Astrocyte of the cerebellum (primary cell): Measurements from ENCODE around the gene WIPF1.

Source experiments
- DNase-seq: peaks from one replicate; pipeline ENCODE4 v3.0.0-alpha.2; 2011; ENCODE audit warnings: low read depth
- H3K4me3 ChIP-seq: 2 replicates; pipeline ENCODE4 v1.5.1; 2011; ENCODE audit warnings: mild to moderate bottlenecking, low read depth, low read length, moderate library complexity
- in situ Hi-C: cut with HindIII; loops from 2 replicates; pipeline ENCODE4 v1.10.0; 2017; ENCODE audit warnings: low sequenced_read_pairs
- TF ChIP-seq, protein P1 (sequence below): IDR thresholded peaks from 2 replicates; pipeline ENCODE4 v1.5.1; 2012; ENCODE audit warnings: low read length, low read depth, moderate library complexity, mild to moderate bottlenecking; ENCODE audit errors: missing control alignments

Gene WIPF1

DNA sequence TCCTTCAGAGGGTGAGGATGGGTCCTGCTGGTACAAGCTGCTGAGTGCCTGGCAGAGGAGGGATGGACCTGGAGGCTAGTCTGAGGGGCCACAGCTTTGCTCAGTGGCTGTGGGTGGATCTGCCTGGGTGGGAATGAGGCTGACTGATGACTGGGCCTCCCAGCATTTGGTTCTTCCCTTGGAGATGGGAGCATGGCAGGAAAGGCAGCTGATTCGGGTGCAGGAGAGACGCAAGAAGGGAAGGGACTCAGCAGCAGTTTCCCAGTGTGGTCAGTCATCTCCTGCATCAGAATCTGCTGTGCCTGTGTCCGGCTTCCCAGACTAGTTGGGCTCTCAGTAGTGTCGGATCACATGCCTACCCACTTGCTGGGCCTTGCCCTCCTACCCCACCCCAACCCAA is 7.3 kb downstream of the WIPF1 start:
- no peak for DNase-seq
- in situ Hi-C loops, result no loop called here
- H3K4me3 ChIP-seq, result no peak overlapping the region
- TF ChIP-seq, protein P1, sequence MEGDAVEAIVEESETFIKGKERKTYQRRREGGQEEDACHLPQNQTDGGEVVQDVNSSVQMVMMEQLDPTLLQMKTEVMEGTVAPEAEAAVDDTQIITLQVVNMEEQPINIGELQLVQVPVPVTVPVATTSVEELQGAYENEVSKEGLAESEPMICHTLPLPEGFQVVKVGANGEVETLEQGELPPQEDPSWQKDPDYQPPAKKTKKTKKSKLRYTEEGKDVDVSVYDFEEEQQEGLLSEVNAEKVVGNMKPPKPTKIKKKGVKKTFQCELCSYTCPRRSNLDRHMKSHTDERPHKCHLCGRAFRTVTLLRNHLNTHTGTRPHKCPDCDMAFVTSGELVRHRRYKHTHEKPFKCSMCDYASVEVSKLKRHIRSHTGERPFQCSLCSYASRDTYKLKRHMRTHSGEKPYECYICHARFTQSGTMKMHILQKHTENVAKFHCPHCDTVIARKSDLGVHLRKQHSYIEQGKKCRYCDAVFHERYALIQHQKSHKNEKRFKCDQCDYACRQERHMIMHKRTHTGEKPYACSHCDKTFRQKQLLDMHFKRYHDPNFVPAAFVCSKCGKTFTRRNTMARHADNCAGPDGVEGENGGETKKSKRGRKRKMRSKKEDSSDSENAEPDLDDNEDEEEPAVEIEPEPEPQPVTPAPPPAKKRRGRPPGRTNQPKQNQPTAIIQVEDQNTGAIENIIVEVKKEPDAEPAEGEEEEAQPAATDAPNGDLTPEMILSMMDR, result no peak

DNA sequence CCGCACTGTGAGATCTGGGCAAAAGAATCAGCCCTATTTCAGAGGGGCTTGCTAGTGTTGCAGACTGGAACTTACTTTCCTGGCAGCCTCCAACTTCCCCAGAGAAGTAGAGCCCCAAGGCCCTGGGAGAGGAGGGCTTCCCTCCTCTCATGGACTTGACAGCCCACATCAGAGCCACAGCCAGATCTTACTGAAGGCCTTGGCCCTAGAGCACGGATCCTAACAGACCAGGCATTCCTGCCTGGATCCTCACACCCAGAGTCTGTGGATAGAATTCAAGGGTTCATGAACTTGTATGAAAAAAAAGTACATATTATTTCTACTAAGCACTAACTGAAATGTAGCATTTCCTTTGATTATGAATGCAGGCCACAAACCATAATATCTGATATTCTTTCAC is 8.3 kb downstream of the WIPF1 start:
- TF ChIP-seq, protein P1, result no peak
- no peak overlapping the region for H3K4me3 ChIP-seq
- DNase-seq, result no peak
- in situ Hi-C loops, result no loop called here

DNA sequence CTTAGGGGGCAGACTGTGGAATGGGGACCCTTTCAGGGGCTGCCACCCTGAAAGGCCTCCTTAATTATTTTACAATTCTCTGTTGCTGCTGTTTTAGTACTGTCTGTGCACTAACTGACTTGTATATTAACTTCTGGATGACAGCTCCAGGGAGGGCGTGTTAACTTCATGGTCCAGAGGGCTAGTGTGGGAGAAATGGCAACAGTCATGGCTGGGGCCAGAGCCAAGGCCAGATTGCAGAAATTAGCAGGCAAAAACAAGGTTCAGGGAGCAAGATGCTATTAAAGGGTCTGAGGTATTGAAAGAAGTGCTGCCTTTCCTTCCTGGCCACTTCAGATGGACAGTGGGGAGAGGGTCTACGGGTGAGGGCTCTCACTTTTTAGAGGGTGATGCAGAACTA is 9.1 kb downstream of the WIPF1 start:
- DNase-seq, result no peak
- TF ChIP-seq, protein P1, result no peak
- H3K4me3 ChIP-seq, result no peak overlapping the region
- in situ Hi-C loops, result no loop called here

DNA sequence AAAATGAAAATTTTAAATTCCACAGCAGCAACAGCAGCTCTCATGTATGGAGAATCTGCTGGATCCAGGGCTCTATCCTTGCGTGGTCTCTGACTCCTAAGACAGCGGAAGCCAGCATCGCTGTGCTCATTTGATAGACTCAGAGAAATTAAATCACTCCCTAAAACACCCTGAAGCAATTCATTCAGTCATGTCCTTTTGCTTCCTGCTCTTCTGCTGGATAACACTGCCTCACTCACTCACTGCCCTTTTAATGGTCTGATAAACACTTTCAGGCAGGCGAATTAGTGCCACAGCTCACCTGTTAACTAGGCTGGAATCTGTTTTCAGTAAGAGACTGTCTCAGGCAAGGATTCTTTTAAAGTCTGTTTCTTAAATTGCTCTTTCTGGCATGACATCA is 10.0 kb downstream of the WIPF1 start:
- no peak for DNase-seq
- TF ChIP-seq, protein P1, result no peak
- in situ Hi-C loops, result no loop called here
- H3K4me3 ChIP-seq, result no peak overlapping the region

DNA sequence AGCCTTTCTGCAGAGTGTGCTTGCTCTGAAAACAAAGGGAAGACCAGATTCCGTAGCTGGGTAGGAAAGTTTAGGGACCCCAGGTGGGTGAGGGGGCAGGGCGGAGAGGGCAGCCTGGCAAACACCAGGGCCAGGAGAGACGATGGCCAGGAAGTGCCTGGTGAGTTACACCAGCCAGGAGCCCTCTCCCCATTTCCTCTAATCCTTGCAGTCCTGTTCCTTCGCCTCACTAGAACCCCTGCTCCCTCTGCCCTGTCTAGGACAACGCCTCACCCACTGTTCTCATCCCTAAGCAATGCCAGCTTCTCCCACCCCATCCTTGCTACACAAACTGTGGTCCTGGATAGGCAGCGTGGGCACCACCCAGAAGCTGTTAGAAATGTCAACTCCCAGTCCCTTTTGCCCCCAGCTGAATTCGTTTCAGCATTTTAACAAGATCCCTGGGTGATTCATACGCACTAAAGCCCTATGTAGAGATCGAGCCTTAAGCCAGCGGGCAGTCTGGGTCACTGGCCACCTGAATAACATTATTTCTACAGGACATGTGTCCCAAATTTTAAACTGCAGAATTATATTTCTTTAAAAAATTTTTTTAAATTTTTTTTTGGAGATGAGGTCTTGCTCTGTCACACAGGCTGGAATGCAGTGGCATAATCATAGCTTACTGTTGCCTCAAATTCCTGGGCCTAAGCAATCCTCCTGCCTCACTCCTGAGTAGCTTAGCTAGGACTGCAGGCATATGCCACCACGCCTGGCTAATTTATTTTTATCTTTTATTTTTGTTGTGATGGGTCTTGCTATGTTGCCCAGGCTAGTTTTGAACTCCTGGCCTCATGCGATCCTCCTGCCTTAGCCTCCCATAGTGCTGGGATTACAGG is 10.9 kb downstream of the WIPF1 start:
- DNase-seq, result no peak
- in situ Hi-C loops, result no loop called here
- TF ChIP-seq, protein P1, result no peak
- no peak overlapping the region for H3K4me3 ChIP-seq

DNA sequence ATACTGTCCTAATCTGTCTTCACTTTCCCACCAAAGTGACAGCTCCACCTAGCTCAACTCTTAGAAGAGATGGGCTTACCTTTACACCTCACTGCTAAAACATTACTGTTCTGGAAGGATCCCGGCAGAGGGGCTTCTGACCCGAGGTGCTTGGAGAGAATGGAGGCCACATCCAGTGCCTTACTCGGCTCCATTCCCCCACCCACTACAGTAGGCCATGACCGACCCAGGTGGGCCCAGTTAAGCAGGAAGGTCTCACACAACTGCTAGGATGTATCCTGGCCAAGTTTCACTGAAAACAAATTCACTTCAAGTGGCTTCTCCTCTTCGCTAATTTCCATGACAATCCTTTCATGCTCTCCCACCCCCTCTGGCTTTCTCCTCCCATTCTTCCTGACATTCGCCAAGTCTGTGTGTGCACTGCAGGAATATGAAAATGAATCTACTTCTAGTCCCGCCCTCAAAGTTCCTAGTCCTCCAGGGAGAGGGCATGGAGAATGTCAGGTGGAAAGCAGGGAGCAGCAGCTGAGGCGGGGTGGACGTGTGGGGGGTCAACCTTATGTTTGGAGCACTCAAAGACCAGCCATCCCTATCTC is 11.8 kb downstream of the WIPF1 start:
- DNase-seq, result no peak
- in situ Hi-C loops, result no loop called here
- TF ChIP-seq, protein P1, result no peak
- H3K4me3 ChIP-seq, result no peak overlapping the region
